ENCODE results near the gene PRR5L.
A peak's percentile ranks its signal among the peaks of the same experiment; 100 is the strongest.
"Not testable (repeated sequence)": the region's sequence is repeated elsewhere in the genome, so short reads cannot be mapped to it uniquely, and the experiment has no call there.

The PRR5L gene

DNA sequence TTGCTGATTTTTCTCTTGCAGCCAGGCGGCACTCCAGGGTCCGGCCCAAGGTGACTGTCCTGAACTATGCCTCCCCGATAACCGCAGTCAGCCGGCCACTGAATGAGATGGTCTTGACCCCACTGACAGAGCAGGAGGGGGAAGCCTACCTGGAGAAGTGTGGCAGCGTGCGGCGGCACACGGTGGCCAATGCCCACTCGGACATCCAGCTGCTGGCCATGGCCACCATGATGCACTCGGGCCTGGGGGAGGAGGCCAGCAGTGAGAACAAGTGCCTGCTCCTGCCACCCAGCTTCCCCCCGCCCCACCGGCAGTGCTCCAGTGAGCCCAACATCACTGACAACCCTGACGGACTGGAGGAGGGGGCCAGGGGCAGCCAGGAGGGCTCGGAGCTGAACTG lies 166.2 kb downstream of the PRR5L start:
- no peak for DNase-seq (ENCODE audit: low spot score)

- no peak for DNase-seq (ENCODE audit: low spot score)
Observed at GRCh38 chr11:36463781-36464180, 167.7 kb downstream of the PRR5L start.

GRCh38 chr11:36464720-36465119 lies 168.6 kb downstream of the PRR5L start:
- no peak for DNase-seq (ENCODE audit: low spot score)

- no peak for DNase-seq (ENCODE audit: low spot score)
Observed at GRCh38 chr11:36465449-36466163, 169.5 kb downstream of the PRR5L start.

DNA sequence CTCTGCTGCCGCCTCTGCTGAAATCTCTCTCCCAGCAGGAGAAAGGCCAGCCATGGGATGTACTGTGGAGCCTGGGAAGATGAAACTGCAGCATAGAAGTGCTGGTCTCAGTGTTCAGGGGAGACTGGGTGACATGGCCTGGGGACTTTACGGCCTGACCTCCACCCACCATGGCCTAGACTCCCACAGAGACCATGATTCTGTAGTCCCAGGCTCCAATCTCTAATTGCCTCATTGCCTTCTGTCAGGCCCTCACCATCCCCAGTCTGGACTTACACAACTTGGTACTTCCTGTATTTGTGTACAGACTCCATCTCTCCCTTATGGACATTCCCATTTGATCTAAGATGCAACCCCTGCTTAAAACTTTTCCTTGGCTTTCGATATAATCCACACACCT lies 170.9 kb downstream of the PRR5L start:
- DNase-seq (ENCODE audit: low spot score): no peak

DNA sequence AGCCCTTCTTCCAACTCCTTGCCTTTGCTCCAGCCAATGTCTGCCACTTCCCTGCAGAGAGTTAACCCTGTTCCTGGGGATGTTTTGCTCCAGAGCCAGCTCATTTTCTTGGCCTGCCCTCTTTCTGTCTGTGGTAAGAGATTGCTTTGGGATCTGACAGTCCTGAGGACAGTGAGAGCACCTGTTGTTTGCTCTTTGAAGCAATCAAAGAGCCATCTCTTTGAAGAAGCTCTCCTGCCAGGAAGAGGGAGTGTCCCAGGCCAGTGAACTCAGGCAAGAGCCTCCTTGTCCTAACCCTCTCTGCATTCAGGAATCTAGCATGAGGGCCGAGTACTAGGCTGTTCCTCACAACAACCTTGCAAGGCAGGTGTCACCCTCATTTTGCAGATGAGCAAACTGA lies 171.8 kb downstream of the PRR5L start:
- no peak for DNase-seq (ENCODE audit: low spot score)

DNA sequence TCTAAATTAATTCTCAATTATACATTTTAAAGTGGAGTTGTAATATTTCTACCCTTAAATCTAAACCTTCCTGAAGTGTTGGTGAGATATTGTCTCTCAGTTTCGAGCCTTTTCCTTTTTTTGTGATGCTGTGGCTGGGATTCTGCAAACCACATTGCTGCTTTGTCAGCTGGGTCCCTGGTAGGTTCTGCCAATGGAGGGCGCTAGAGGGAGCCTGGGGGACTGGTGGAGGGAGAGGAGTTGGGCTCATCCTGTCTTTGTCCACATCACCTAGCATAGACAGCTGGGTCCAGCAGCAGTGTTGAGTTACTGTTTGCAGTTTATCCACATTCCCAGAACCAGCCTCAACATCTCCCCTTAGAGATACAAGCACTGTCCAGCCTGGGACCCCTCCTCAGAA lies 173.0 kb downstream of the PRR5L start:
- no peak for DNase-seq (ENCODE audit: low spot score)

DNA sequence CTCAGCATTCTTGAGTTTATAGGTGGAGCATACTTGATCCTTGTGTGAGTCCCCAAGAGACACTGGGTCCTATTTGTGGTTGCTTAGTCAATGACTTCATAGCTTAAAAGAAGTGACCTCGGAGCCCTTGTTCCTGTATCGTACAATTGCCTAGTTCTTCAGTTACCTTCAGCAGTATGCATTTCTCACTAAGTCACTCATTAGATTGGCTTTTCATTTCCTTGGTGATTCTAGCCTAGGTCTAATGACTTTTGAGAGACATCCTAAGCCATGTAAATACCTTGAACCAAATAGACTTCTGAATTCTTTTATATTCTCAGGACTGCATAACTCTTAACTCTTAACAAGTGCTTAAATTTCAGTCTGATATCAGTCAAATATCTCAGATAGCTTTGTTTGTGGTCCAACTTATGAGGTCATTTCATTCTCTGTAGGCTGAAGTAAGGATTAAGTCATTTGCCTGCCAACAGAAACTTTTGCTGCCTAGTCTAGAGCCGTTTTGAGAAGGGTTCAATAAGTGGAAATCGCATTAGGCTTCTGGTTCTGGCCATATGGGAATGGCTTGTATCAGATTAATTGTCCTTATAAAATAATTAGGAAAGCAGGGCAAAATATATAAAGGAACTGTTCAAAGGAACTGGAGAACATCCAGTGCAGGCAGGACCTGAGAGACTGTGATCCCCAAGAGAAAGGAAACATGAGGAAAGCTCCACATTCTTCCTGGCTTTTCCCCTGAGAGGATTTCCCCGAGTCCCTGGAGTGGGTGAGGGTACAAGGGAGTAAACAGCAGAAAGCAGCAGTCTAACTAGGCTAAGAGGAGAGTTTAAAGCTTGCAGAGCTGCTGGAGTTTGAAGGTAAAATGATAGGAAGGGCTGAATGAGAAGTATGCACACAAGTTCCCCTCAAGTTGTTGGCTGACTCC lies 174.1 kb downstream of the PRR5L start:
- no peak for DNase-seq (ENCODE audit: low spot score)

GRCh38 chr11:36471577-36471976 lies 175.5 kb downstream of the PRR5L start:
- no peak for DNase-seq (ENCODE audit: low spot score)

- DNase-seq (ENCODE audit: low spot score): no peak
Observed at GRCh38 chr11:36475192-36475591, 179.1 kb downstream of the PRR5L start.

- peak; percentile 53 for DNase-seq (ENCODE audit: low spot score)
Observed at GRCh38 chr11:36478700-36479329, 182.7 kb downstream of the PRR5L start.

- no peak for DNase-seq (ENCODE audit: low spot score)
Observed at GRCh38 chr11:36480833-36481232, 184.7 kb downstream of the PRR5L start.

GRCh38 chr11:36483042-36483441 lies 187.0 kb downstream of the PRR5L start:
- not testable (repeated sequence) for DNase-seq (ENCODE audit: low spot score)

DNA sequence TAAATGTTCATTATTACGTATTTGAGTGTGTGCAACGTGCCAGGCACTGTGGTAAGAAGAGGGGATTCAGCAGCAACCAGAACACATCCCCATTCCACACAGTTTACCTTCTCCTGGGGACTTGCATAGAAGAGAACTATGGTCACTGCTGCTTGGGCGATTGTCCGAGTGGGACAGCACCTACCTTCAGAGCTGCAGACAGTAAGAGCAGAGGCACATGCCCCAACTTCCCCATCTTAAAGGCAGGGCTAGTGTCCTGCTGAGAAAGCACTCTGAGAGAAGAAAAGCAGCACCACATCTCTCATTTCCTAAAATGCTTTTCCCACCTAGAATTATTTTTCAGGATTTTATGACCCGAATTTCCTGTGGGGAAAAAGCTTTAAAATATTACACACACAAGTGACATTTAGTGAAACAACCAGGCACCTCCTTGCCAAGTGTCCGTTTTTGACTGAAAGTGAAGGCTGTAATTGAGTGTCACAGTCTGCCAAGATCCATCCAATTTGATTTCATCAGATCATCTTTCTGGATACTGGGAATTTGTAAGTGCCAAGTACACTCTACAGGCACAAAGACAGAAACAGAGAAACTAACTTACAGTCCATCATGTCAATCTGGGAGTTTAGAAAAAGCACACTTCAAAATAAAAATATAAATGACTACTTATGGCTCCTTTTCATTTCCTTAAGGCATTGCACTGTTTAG lies 189.4 kb downstream of the PRR5L start:
- DNase-seq (ENCODE audit: low spot score): no peak

GRCh38 chr11:36487619-36488018 lies 191.5 kb downstream of the PRR5L start:
- DNase-seq (ENCODE audit: low spot score): no peak

DNA sequence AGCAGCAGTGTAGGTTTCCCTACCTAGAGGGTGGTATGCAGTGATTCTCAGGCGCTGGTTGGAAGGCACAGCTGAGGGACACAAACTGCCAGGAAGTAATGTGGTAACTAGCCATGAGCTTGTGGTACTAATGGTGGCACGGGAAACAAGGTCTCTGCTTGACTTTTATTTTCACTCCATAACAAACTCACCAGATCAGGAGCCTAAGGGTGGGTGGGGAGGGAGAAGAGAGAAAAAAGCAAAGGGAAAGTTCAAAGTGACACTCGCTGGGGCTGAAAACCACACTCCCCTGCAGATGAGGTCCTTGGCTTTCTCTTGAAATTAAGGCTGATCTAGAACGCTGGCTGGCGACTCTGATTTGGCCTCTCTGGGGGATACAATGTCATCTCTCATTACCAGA lies 192.0 kb downstream of the PRR5L start:
- no peak for DNase-seq (ENCODE audit: low spot score)

DNA sequence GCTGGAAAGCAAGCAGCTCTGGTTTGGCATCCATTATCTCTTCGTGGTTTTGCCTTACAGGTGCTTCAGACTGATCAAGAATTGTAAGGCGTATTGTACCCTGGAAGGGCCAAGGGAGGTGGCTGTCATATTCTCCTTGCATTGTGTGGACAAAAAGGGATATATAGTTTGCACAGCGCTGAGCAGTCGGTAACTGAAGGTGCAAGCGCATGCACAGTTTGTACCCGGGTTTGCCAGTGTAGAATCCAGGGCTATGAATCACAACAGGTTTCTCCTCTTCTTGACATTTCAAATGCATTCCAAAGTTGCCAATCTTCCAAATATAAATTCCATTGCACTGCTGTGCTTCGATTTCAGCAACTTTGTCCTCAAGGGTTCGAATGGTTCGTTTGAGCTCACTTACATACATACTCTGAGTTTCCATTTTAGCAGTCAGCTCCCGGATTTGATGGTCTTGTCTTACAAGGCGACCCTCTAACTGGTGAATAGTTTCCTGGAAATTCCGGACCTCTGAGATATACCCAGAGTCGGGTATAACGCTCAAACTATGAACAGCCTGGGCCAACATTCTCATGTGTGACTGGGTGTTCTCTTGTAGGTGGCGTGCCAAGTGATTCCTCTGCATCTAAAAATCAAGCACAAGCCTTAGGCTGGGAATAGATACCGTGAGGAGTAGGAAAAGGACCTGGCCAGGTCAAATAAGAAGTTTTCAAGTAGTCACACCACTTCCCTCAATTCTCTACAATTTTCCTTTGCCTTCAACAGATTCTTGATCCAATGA lies 194.1 kb downstream of the PRR5L start:
- DNase-seq (ENCODE audit: low spot score): no peak

DNA sequence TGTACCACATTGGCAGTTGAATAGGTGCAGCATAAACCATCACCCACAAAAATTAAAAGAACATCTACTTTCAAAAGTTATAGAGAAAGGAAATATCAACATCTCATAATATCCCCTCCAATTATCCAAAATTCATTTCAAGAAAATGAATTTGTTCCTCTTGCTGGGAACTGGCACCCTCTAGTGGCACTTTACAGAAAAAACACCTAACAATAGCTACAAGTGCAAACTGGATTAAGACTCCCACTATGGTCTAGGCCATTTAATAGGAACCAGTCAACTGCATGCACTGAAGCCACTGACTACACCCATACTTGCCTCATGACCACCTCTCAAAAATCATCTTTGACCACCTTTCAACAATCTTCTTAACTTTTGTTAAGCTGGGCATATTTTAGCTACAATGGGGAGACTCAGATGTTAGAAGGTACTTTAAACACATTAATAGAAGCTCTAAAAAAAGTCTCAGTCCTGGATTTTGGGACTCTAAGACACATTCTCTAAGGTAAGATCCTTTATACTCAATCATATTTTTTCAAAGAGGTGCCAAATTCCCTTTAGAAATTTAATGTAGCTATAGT lies 196.7 kb downstream of the PRR5L start:
- peak; percentile 72 for DNase-seq (ENCODE audit: low spot score)

DNA sequence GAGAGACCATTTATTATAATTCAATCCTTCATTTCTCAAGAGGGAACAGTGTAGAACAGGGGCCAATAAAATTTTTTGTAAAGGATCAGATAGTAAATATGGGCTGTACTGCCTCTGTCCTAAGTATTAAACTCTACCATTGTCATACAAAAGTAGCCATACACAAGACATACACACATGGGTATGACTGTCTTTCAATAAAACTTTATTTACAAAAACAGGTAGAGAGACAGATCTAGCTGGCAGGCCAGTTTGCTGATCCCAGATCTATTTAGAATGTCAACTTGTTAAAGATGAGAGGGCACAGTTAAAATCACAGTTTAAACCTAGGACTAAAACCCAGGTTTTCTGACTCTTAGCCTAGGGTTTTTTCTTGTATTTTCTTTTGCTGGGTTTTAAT lies 197.2 kb downstream of the PRR5L start:
- peak; percentile 12 for DNase-seq (ENCODE audit: low spot score)

DNA sequence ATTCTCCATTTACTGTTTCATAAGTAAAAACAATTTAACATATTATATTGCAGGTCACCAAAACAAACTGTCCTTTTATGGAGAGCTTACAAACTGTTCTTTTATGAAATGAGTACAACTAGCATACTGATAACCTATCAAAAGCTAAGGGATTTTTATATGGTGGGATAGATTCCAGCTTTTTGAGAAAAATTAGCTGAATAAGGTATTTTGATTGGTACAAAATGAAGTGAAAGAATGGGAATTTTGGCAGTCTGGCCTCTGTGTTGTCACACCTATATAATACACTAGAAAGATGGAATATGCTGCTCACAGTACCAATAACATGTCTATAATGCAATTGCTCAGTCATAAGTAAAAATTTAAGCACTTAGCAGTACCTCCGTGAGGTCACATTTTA lies 202.6 kb downstream of the PRR5L start:
- DNase-seq (ENCODE audit: low spot score): no peak

- no peak for DNase-seq (ENCODE audit: low spot score)
Observed at GRCh38 chr11:36499315-36499714, 203.2 kb downstream of the PRR5L start.
